Fibroblast of lung (primary cell): ENCODE results near the gene PDE4B.

ENCODE experiments used
- CTCF ChIP-seq, 2 donors: IDR thresholded peaks in 1 of 2; conservative IDR thresholded peaks in 1 of 2; 1 replicate in 1 of 2; 2 replicates in 1 of 2; pipeline ENCODE4 v1.5.1; 2011 to 2012; ENCODE audit warnings: low read length in 2 of 2, control low read depth in 1 of 2, inconsistent platforms in 1 of 2, low read depth in 1 of 2, mild to moderate bottlenecking in 1 of 2
- EZH2 ChIP-seq: IDR thresholded peaks from 2 replicates; pipeline ENCODE4 v1.5.1; 2012; ENCODE audit warnings: low read length, control low read depth, mild to moderate bottlenecking; ENCODE audit errors: missing control alignments

GRCh38 chr1:66372522-66373101 lies 579.9 kb downstream of the PDE4B start:
- TF ChIP-seq EZH2 (no peak), CTCF (conservative IDR thresholded peaks at IDR 0.05 in 1 of 2, IDR thresholded peaks at IDR 0.05 in 1 of 2; ENCODE audit: low read depth in 1 of 2, low read length in 2 of 2) (no peak)
